Measurements from ENCODE around the gene SRD5A2.
"Not testable (repeated sequence)": the region's sequence is repeated elsewhere in the genome, so short reads cannot be mapped to it uniquely, and the experiment has no call there.

The SRD5A2 gene

GRCh38 chr2:31531101-31531500 lies 49.6 kb downstream of the SRD5A2 start:
- no peak for DNase-seq

GRCh38 chr2:31529256-31529655 lies 51.5 kb downstream of the SRD5A2 start:
- no peak for DNase-seq

GRCh38 chr2:31528823-31529222 lies 51.9 kb downstream of the SRD5A2 start:
- no peak for DNase-seq

- no peak for DNase-seq
Observed at GRCh38 chr2:31526946-31527732, 53.6 kb downstream of the SRD5A2 start.

- DNase-seq = no peak
Observed at GRCh38 chr2:31525876-31526275, 54.9 kb downstream of the SRD5A2 start.

GRCh38 chr2:31524592-31524991 lies 56.1 kb downstream of the SRD5A2 start:
- DNase-seq = no peak

GRCh38 chr2:31523871-31524492 lies 56.8 kb downstream of the SRD5A2 start:
- peak; percentile 77 for DNase-seq

- DNase-seq = no peak
Observed at GRCh38 chr2:31522786-31523185, 58.0 kb downstream of the SRD5A2 start.

- no peak for DNase-seq
Observed at GRCh38 chr2:31517442-31518203, 63.1 kb downstream of the SRD5A2 start.

GRCh38 chr2:31515586-31515985 lies 65.2 kb downstream of the SRD5A2 start:
- DNase-seq = no peak

GRCh38 chr2:31513553-31513952 lies 67.2 kb downstream of the SRD5A2 start:
- no peak for DNase-seq

GRCh38 chr2:31511376-31511775 lies 69.4 kb downstream of the SRD5A2 start:
- DNase-seq = no peak

GRCh38 chr2:31505111-31505510 lies 75.6 kb downstream of the SRD5A2 start:
- no peak for DNase-seq

GRCh38 chr2:31504311-31504710 lies 76.4 kb downstream of the SRD5A2 start:
- no peak for DNase-seq

GRCh38 chr2:31496451-31496874 lies 84.3 kb downstream of the SRD5A2 start:
- not testable (repeated sequence) for DNase-seq

GRCh38 chr2:31489339-31489738 lies 91.4 kb downstream of the SRD5A2 start:
- not testable (repeated sequence) for DNase-seq

- no peak for DNase-seq
Observed at GRCh38 chr2:31483246-31483645, 97.5 kb downstream of the SRD5A2 start.

- no peak for DNase-seq
Observed at GRCh38 chr2:31476511-31477180, 104.1 kb downstream of the SRD5A2 start.

GRCh38 chr2:31475692-31476091 lies 105.0 kb downstream of the SRD5A2 start:
- DNase-seq = no peak

GRCh38 chr2:31474296-31474695 lies 106.4 kb downstream of the SRD5A2 start:
- DNase-seq = no peak

Data from hematopoietic multipotent progenitor cell treated with erythropoietin and hydrocortisone succinate and interleukin-3 and kit ligand, for 6 days (in vitro differentiated cells).